GM23248 (cell line): ENCODE measurements around the gene NFIX.

Experiments used
- EZH2 ChIP-seq: fragments of 200-600 bp; sonication (generic); IDR thresholded peaks from 2 replicates; pipeline ENCODE4 v1.6.1; 2018; ENCODE audit warnings: antibody characterized with exemption, mild to moderate bottlenecking; ENCODE audit not compliant: insufficient read depth, poor library complexity, severe bottlenecking
- EZH2phosphoT487 ChIP-seq: fragments of 200-600 bp; sonication (generic); IDR thresholded peaks from 2 replicates; pipeline ENCODE4 v1.6.1; 2018; ENCODE audit warnings: antibody characterized with exemption, moderate library complexity, mild to moderate bottlenecking, low read depth; ENCODE audit not compliant: insufficient read depth

GRCh38 chr19:12997179-12997966, 2.1 kb downstream of the NFIX start:
- no peak for TF ChIP-seq EZH2phosphoT487
- no peak for TF ChIP-seq EZH2
